RCC 7860 (cell line): ENCODE data around the gene IKZF3.
"Not testable (repeated sequence)": the region's sequence is repeated elsewhere in the genome, so short reads cannot be mapped to it uniquely, and the experiment has no call there.

Source experiments
- DNase-seq: peaks from one replicate; pipeline ENCODE4 v3.0.0-alpha.2; 2015; ENCODE audit warnings: low spot score
- FAIRE-seq: peaks from 2 replicates; lab custom pipeline; 2012; peaks lifted over from hg19 to GRCh38; lab: Jason Lieb, UNC

The IKZF3 gene

DNA sequence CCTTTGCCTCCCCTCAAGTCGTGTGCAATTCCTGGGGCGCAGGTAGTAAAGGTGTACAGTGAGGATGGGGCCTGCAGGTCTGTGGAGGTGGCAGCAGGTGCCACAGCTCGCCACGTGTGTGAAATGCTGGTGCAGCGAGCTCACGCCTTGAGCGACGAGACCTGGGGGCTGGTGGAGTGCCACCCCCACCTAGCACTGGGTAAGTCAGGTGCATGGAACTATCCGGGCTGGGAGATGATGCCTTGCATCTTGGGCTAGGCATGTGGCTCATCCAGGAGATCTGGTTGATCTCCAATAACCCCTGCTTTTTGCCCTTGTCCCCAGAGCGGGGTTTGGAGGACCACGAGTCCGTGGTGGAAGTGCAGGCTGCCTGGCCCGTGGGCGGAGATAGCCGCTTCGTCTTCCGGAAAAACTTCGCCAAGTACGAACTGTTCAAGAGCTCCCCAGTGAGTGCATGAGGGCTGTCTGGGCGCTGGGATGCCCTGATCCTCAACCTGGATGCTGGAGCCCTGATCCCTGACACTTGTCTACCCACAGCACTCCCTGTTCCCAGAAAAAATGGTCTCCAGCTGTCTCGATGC lies 121.2 kb downstream of the IKZF3 start:
- DNase-seq (no peak), FAIRE-seq (no peak)

DNA sequence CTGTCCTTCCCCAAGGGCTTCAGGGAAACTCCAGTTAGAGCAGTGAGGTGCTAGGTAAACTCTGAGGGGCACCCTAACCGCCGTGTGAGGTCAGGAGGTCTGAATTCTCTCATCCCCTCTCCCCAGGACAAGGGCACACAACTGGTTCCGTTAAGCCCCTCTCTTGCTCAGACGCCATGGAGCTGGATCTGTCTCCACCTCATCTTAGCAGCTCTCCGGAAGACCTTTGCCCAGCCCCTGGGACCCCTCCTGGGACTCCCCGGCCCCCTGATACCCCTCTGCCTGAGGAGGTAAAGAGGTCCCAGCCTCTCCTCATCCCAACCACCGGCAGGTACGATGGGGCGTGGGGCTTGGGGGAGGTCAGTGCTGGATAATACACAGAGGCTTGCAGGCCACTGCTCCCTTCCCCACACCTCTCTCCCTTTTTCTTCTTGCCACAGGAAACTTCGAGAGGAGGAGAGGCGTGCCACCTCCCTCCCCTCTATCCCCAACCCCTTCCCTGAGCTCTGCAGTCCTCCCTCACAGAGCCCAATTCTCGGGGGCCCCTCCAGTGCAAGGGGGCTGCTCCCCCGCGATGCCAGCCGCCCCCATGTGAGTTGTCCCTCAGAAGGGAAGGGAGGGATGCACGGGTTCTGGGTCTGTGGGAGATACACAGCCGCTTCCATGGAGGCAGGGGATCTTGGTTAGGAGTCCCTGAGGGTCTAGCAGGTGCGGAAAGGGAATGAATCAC lies 121.8 kb downstream of the IKZF3 start:
- DNase-seq (no peak), FAIRE-seq (no peak)

DNA sequence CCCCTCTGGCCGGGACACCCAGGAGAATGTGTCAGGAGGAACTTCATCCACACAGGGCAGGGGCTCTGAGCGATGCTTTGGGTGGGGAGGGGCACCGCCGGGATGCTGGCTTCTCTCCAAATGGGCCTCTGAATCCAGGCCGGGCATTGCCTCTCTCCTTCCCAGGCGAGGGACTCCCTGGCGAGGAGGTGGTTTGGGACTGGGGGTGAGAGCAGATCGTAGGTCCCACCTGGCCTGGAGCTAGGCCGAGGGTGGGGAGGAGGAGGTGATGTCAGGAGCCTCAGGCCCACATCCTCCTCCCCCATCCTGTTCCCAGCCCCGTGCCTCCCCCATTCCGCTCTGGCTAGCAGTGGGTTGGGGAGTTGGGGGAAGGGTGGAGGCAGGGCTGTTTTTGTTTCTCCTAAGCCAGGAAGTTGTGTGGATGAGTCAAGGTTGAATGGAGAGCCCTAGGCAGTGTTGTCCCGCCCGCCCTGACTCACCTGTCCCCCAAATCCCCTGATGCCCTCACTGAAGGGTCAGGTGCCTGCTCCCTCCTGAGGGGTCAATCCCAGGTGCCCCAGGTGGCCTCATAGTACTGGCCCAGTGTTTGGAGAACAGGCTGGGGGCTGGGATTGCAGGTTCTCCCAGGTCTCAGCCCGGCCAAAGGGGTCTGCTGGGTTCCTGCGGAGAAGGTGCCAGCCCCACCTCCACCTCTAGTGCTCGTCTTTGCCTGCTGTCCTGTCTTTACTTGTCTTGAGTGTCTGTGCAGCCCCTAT lies 123.6 kb downstream of the IKZF3 start:
- FAIRE-seq (no peak), DNase-seq (peak; percentile 47)

DNA sequence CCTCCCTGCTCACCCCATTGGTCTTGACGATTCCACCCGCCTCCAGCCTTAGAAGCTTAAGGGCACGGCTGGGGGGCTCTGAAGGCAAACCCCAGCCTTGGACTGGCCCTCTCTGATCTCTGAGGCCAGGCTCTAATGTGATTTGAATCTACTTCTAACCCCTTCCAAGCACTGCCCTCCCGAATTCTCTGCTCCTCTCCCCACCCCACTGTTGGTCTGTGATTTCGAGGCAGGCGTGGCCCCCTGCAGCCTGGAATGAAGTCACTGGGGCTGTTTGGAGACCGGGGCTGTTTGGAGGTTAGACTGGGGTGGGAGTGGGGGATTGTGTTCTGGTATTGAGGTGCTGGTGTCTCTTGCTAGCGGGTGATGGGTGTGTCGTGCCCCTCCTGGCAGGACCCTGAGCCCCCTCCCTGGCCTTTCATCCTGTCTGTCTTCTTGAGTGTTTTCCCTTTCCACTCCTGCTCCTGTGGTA lies 124.2 kb downstream of the IKZF3 start:
- DNase-seq (no peak), FAIRE-seq (no peak)

DNA sequence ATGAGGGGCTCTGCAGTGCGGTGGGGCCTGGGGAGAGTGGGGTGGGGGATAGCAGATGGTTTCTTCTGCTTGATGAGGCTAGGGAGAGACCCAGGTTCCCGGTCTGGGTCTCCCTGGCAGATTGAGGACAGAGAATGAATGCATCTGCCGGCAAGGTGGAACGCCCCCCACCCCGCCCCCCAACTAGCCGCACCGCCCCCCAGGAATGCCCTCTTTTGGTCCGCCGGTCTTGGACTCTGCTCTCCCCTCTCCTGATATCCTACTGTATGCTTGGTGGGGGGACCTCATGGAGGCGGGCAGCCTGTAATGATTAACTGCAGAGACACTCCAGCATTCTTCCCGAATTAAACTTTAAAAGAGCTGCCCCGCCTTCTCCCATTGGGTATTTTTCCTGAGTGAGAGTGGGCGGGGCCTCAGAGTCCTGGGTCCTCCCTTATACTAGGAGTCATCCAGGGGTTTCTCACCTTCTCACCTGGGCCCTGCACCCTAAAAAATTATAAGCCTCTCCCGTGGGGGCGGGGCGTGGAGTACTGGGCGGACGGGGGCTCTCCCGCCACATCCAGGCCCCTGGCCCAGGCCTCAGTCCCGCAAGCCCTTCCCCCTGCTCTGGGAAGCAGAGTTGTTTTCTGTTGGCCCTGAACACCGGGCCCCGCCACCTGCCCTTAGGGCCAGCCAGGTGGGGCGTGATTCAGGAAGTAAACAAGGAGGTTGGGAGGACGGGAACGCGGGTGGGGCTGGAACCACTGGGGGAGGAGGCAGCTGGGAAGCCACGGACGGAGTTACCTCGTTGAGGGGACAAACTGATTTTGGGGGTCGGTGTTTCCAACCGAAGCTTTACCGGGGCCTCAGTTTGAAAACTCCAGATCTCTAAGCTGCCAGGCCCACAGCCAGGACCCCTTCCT lies 124.9 kb downstream of the IKZF3 start:
- DNase-seq: peak; percentile 66
- peak; percentile 80 for FAIRE-seq

DNA sequence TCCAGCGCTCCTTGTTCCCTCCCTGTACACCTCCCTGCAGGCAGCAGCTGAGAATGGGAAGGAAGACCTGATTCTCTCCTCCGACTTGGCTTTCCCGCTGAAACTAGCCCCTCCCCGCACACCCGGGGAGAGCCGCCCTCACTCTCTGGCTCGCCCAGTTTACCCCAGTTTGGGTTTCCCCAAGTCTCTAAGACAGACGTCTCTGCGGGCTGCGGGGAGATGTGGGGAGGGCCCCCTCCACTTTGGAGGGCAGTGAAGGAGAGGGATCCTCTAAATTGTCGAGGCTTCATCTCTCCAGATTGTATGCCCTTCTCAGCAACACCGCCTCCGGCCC lies 125.6 kb downstream of the IKZF3 start:
- FAIRE-seq (no peak), DNase-seq (no peak)

DNA sequence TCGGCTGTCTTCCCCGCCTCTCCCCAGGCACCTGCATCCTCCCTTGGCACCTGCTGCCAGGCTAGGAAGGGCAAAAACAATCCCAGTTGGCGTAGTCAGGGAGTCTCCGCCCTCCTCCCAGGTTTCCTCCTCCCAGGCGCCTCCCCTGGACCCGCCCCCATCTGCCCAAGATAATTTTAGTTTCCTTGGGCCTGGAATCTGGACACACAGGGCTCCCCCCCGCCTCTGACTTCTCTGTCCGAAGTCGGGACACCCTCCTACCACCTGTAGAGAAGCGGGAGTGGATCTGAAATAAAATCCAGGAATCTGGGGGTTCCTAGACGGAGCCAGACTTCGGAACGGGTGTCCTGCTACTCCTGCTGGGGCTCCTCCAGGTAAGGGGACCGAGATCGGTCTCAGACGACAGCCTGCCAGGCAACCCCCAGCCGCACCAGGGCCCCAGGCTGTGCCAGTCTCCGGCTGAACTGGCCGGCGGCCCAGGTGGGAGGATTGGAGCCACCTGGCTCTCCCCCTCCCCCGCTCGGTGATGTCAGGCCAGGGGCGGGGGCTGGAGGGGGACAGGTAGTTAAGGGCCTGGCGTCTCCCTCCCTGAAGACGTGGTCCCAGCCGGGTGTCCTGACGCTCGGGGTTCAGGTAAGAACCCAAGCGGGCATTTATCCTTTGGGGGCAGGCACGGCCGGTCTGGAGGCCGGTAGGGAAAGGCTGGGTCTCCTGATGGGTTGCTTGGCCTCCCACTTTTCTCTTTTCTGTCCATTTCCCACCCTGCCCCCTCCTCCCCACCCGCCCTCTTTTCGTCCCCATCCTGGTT lies 126.1 kb downstream of the IKZF3 start, which contains the start of gene GRB7:
Gene GRB7, plus strand, starts transcription at position 179 of the 808 bp plus-strand sequence. CDS start 4,364 bp downstream, outside the sequence.
- DNase-seq (no peak), FAIRE-seq (no peak)

DNA sequence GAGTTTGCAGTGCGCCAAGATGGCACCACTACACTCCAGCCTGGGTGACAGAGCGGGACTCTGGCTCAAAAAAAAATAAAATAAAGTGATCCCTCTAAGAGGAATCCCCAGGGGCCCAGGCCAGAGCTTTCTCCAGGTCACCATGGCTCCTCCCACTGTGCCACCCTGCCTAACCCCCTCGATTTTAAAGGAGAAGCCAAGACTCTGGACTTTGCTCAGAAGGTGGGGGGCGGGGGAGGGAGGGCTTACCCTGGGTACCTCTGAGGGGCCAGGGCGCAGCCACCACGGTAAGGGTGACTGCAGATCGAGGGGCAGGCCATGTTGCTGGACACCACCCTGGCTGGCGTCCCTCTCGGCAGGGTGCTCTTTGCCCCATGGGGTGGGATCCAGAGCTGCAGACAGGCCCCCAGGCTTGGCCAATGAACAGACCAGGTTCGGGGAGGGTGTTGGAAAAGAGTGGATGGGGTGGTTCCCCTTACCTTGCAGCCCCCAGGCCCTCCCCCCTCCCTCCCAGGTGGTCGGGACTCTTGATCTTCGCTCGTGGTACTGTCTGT lies 126.8 kb downstream of the IKZF3 start:
- FAIRE-seq: no peak

DNA sequence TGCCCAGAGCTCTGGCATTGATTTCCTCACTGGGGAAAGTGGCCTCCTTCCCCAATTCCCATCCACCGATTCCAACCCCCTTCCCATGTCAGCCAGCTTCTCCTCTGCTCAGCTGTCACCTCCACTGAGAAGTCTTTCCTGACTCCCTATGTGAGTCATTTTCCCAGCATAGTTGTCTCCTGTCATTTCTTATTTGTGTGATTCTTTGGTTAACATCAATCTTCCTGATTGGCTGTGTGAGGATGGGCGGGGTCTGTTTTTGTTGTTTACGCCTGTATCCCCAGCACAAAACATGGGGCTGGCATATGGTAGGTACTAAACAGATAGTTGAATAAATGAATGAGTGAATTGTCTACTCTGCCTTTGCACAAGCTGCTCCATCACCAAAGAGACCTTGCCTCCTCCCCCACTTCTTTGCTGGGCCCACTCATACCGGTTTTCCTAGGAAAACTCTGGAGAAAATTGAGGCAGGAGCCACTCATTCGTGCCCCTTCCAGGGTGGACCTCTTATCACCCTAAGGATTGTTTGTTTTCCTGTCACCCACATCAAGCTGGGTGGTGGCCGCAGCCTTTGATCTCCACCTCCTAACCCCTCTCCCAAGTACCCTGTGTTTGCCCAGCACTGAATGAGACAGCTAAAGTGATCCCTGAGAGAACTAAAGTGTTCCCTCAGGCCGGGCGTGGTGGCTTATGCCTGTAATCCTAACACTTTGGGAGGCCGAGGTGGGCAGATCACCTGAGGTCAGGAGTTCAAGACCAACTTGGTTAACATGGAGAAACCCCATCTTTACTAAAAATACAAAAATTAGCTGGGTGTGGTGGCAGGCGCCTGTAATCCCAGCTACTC lies 127.6 kb downstream of the IKZF3 start:
- no peak for FAIRE-seq
- no peak for DNase-seq

More for the DNA sequence above, 126.8 kb downstream of the IKZF3 start:
- no peak for DNase-seq

DNA sequence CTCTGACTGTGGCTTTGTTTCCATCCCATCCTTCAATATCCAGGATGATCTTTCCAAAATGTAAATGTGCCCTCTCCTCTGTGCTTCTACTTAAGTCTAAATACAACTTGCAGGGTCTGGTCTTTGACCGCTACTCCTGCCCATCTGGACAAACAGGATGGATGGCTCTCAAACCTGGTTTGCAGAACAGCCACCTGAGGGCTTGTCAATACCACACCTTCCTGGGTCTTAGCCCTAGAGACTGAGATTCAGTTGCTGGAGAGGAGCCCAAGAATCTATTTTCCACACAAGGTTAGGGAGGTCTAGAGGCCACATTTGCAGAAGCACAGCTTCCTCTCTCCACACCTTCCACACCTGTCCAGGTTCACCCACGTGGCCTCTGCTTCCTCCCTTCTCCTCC lies 128.2 kb downstream of the IKZF3 start:
- DNase-seq (no peak), FAIRE-seq (no peak)

DNA sequence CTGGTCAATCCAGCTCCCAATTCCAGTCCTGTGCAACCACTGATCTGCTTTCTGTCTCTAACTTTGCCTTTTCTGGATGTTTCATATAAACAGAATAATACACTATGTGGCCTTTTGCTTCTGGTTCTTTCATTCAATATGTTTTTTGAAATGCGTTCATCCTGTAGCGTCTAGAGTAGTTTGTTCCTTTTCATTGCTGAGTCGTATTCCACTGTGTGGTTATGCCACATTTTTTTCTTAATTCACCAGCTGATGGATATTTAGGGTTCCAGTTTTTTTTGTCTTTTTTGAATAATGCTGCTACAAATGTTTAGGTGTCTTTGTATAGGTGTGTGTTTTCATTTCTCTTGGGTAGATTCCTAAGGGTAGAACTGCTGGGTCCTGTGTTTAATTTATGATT lies 131.5 kb downstream of the IKZF3 start:
- DNase-seq: no peak
- no peak for FAIRE-seq

DNA sequence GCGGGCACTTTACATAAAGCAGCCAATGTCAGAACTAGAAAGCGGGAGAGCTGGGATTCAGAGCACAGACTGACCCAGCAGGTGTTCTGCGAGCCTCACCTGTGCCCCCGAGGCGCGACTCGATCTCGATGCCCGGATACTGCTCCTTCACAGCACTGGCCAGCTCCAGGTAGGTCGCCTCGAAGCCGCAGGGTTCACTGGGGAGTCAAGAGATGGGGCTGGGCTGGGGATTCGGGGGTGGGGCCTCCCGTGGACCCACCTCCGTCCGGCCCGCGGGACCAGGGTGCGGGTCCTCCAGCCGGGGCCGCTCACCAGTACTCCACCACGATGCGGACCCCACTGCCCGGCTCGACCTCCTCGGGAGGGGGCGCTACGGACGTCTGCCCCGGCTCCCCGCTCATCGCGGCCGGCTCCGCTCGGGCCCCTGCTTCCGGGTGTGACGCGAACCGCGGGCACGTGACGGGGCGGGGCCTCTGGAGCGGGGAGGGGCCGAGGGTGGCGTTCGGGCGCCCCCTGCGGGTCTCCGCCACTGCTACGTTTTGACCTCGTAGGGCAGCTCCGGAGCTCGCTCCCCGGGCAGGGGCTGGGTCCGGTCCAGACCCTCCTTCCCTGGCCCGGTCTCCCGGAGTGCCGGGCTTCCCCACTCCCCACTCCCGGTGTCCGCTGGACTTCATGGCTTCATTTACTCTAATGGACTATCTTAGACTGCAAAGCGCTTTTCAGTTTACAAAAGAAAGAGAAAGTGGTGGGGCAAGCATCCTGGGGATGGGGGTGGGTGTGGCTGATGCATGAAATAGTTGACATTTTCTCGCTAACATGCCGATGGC lies 133.8 kb downstream of the IKZF3 start, which contains the start of gene MIEN1:
Gene MIEN1, minus strand, starts transcription at position 438 of the 827 bp plus-strand sequence. Its CDS starts 37 bp downstream, at position 401.
- DNase-seq: peak; percentile 69
- no peak for FAIRE-seq

DNA sequence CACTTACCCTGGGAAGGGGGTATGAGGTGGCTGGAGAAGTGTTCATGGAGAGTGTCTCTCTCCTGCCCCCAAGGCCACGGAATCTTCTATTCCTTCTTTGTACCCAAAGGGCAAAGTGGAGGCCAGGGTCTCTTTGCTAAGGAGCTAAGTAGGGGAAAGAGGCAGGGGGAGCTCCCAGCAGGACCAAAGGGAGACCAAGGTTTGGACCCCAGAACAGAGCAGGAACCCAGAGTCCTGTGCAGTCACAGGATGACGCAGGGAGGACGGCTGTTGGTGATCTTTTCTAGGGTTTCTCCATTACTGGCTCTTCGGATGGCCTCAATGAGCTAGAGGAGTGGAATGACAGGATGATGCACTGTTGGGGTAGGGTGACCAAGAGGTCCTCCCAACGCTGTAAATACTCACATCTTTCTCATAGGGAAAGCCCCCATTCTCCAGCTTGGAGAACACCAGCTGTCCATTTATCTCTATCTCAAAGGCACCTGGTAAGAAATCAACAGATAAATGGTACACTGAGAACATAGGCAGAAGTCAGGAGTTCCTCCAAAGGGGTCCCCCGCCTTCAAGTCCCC lies 134.7 kb downstream of the IKZF3 start:
- DNase-seq: no peak

DNA sequence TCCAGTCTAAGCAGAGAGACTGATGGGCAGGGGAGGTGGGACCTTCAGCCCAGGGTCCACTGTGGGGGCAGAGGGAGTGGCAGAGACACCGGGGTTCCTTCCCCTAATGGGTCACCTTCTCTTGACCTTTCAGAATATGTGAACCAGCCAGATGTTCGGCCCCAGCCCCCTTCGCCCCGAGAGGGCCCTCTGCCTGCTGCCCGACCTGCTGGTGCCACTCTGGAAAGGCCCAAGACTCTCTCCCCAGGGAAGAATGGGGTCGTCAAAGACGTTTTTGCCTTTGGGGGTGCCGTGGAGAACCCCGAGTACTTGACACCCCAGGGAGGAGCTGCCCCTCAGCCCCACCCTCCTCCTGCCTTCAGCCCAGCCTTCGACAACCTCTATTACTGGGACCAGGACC lies 136.6 kb downstream of the IKZF3 start:
- DNase-seq (no peak), FAIRE-seq (no peak)

More for the DNA sequence above, 134.7 kb downstream of the IKZF3 start:
- no peak for FAIRE-seq

DNA sequence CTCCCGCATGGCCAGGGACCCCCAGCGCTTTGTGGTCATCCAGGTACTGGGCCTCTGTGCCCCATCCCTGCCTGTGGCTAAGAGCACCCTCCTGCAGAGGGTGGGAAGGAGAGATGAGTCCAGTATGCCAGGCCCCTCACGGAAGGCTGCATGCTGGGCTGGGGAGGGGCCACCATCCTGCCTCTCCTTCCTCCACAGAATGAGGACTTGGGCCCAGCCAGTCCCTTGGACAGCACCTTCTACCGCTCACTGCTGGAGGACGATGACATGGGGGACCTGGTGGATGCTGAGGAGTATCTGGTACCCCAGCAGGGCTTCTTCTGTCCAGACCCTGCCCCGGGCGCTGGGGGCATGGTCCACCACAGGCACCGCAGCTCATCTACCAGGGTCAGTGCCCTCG lies 137.5 kb downstream of the IKZF3 start:
- DNase-seq (no peak), FAIRE-seq (no peak)

DNA sequence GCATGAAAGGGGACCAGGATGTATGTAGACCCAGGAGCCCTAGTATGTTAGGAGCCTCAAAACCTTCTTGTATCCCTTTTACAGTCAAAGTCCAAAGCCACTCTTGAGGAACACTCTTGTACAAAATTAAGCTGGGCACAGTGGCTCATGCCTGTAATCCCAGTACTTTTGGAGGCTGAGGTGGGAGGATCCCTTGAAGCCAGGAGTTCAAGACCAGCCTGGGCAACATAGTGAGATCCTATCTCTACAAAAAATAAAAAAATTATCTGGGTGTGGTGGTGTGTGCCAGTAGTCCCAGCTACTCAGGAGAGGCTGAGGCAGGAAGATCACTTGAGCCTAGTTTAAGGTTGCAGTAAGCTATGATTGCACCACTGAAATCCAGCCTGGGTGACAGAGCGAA lies 138.2 kb downstream of the IKZF3 start:
- FAIRE-seq, DNase-seq: not testable (repeated sequence)

DNA sequence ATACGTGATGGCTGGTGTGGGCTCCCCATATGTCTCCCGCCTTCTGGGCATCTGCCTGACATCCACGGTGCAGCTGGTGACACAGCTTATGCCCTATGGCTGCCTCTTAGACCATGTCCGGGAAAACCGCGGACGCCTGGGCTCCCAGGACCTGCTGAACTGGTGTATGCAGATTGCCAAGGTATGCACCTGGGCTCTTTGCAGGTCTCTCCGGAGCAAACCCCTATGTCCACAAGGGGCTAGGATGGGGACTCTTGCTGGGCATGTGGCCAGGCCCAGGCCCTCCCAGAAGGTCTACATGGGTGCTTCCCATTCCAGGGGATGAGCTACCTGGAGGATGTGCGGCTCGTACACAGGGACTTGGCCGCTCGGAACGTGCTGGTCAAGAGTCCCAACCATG lies 139.4 kb downstream of the IKZF3 start:
- no peak for FAIRE-seq

More for the DNA sequence above, 139.4 kb downstream of the IKZF3 start:
- no peak for DNase-seq
